Stomach smooth muscle (tissue), 2 donors: ENCODE data around the gene CXXC1.

ENCODE experiments used
- H3K27ac ChIP-seq: one replicate; pipeline ENCODE4 v1.7.0; 2013; ENCODE audit warnings: mild to moderate bottlenecking, low read length, inconsistent platforms
- H3K27me3 ChIP-seq, 2 donors: one replicate each; pipeline ENCODE4 v1.7.0; 2013; ENCODE audit warnings: low read length in 2 of 2; ENCODE audit not compliant: insufficient read depth in 2 of 2, control insufficient read depth in 1 of 2
- H3K36me3 ChIP-seq, 2 donors: one replicate each; pipeline ENCODE4 v1.7.0; 2013; ENCODE audit warnings: low read length in 2 of 2; ENCODE audit not compliant: control insufficient read depth in 2 of 2, insufficient read depth in 2 of 2
- H3K4me1 ChIP-seq: one replicate; pipeline ENCODE4 v1.7.0; 2013; ENCODE audit warnings: low read length; ENCODE audit not compliant: control insufficient read depth, insufficient read depth
- H3K4me3 ChIP-seq, 2 donors: one replicate each; pipeline ENCODE4 v1.7.0; 2013; ENCODE audit warnings: low read length in 2 of 2
- H3K9ac ChIP-seq, 2 donors: one replicate each; pipeline ENCODE4 v1.7.0; 2013; ENCODE audit warnings: low read length in 2 of 2, mild to moderate bottlenecking in 1 of 2
- H3K9me3 ChIP-seq, 2 donors: one replicate each; pipeline ENCODE4 v1.7.0; 2013; ENCODE audit warnings: low read length in 2 of 2; ENCODE audit not compliant: control insufficient read depth in 2 of 2
- donor health status: healthy.
- donor health status: Pancreatic carcinoma.

The CXXC1 gene

GRCh38 chr18:50287441-50288347 is at the start of gene CXXC1:
TSS of gene CXXC1 (minus strand) at chr18:50287692. CDS start at chr18:50287589, 103 bp downstream.
- Histone ChIP-seq H3K9me3 (no peaks in the 10 kb centered on the region), H3K4me1 (peaks cover 15% of the 10 kb centered on the region), H3K4me3 (peak within 1 kb of the TSS; percentile 96 to 97), H3K27ac (peak within 1 kb of the TSS; percentile 77), H3K9ac (peak within 1 kb of the TSS; percentile 88 to 91), H3K36me3 (peaks cover 20 to 24% of the 10 kb centered on the region in 2 donors), H3K27me3 (no peaks in the 10 kb centered on the region)

DNA sequence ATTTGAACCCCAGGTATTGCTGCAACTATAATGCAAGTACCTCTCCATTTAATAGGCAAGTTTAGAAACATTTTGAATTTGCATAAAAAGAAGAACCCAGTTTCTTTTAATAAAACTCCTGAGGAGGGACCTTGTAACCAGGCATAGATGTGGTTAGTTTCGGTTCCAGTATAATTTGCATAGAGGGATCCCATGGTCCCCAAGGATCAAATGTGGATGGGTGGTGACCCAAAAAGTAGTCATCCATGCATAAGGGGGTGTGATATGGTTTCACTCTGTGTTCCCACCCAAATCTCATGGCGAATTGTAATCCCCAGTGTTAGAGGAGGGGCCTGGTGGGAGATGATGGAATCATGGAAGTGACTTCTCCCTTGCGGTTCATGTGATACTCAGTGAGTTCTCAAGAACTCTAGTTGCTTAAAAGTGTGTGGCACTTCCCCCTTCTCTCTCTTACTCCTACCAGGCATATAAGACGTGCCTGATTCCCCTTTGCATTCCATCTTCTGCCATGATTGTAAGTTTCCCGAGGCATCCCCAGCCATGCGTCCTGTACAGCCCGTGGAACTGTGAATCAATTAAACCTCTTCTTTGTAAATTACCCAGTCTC is 47.2 kb upstream of the CXXC1 start:
- Histone ChIP-seq H3K27ac (no peak overlapping the region), H3K9me3 (no peaks in the 10 kb centered on the region), H3K27me3 (no peaks in the 10 kb centered on the region), H3K4me3 (no peak overlapping the region), H3K4me1 (no peaks in the 10 kb centered on the region), H3K36me3 (no peaks in the 10 kb centered on the region), H3K9ac (no peak overlapping the region)

- H3K9me3 ChIP-seq, result no peaks in the 10 kb centered on the region
- no peaks in the 10 kb centered on the region for H3K27me3 ChIP-seq
- no peak overlapping the region for H3K27ac ChIP-seq
- no peak overlapping the region for H3K9ac ChIP-seq
- H3K4me3 ChIP-seq, result no peak overlapping the region
- H3K36me3 ChIP-seq, result no peaks in the 10 kb centered on the region
- H3K4me1 ChIP-seq, result no peaks in the 10 kb centered on the region
Observed at GRCh38 chr18:50331691-50332090, 44.2 kb upstream of the CXXC1 start.

GRCh38 chr18:50330176-50330575 is 42.7 kb upstream of the CXXC1 start:
- no peaks in the 10 kb centered on the region for H3K27me3 ChIP-seq
- no peaks in the 10 kb centered on the region for H3K9me3 ChIP-seq
- H3K4me1 ChIP-seq, result no peaks in the 10 kb centered on the region

GRCh38 chr18:50327983-50328382 is 40.5 kb upstream of the CXXC1 start:
- H3K4me1 ChIP-seq, result no peaks in the 10 kb centered on the region
- H3K4me3 ChIP-seq, result no peak overlapping the region
- no peak overlapping the region for H3K9ac ChIP-seq
- no peaks in the 10 kb centered on the region for H3K27me3 ChIP-seq
- H3K27ac ChIP-seq, result no peak overlapping the region
- no peaks in the 10 kb centered on the region for H3K36me3 ChIP-seq
- peaks cover 0 to 3% of the 10 kb centered on the region in 2 donors for H3K9me3 ChIP-seq

More at GRCh38 chr18:50330176-50330575, 42.7 kb upstream of the CXXC1 start:
- H3K9ac ChIP-seq, result no peak overlapping the region
- no peak overlapping the region for H3K27ac ChIP-seq
- H3K36me3 ChIP-seq, result no peaks in the 10 kb centered on the region
- no peak overlapping the region for H3K4me3 ChIP-seq

GRCh38 chr18:50320719-50321118 is 33.2 kb upstream of the CXXC1 start:
- Histone ChIP-seq H3K36me3 (no peaks in the 10 kb centered on the region), H3K4me1 (no peaks in the 10 kb centered on the region), H3K9me3 (peaks cover 0 to 3% of the 10 kb centered on the region in 2 donors), H3K4me3 (no peak overlapping the region), H3K27me3 (no peaks in the 10 kb centered on the region), H3K9ac (no peak overlapping the region), H3K27ac (no peak overlapping the region)

DNA sequence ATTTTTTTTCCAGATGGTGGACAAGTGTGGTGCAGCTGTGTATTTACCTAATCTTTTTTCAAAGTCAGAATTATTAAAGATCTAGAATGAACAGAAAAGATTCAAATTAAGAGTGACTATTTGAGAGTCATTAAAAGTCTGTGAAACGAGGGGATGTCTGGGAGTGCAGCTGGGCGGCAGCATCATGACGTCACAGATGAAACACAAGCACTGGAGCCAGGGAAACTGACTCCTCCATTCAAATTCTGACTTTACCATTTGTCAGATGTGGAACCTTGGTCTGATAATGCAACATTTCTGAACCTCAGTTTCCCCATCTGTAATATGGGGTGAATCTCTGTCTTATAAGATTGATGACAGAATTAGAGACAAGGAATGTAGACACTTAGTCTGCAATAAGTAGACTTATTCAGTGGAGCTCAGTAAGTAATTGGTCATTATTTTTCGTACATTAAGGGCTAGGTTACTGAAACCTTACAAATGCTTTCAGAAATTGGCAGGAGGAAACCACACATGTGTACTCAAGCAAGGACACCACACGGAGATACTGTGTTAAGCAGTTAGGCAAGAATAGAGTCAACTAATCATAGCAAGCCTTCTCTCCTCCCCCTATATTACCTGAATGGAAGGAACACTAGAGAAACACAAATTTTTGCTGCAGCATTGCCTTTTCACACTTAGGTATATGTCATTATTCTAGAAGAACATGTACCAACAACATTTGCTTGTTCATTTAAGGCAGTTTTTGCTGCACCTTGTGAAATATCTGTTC is 27.8 kb upstream of the CXXC1 start:
- Histone ChIP-seq H3K4me3 (no peak overlapping the region), H3K36me3 (no peaks in the 10 kb centered on the region), H3K27ac (no peak overlapping the region), H3K27me3 (no peaks in the 10 kb centered on the region), H3K9me3 (no peaks in the 10 kb centered on the region), H3K4me1 (peaks cover 3% of the 10 kb centered on the region), H3K9ac (no peak overlapping the region)

DNA sequence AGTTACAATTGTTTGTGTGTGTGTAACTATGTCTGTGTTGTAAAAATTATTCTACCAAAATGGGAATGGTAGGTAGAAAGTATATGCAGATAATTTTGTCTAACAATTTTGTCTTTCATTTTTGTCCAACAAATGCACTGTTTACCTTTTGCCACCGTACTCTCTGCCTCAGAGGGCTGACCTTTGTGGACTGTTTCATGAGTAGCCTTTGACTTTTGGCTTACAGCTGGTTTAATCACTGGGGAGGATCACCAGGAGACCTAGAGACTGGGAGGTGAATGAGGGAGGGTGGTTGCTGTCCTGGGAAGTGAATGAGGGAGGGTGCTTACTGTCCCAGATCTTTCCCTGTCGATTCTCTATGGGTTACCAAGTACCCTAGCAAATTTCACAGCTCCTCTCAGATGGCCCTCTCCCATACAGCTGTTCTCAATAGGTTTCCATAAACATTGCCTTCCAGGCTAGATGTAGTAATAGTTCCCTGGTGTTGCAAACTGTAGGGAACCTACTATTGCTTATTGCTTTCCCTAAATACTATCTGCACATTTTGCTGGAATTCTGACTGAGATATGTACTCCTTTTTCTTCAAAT is 26.5 kb upstream of the CXXC1 start:
- H3K4me3 ChIP-seq, result no peak overlapping the region
- H3K27me3 ChIP-seq, result no peaks in the 10 kb centered on the region
- H3K9me3 ChIP-seq, result no peaks in the 10 kb centered on the region
- H3K27ac ChIP-seq, result no peak overlapping the region
- no peaks in the 10 kb centered on the region for H3K36me3 ChIP-seq
- H3K4me1 ChIP-seq, result peaks cover 3% of the 10 kb centered on the region
- no peak overlapping the region for H3K9ac ChIP-seq

DNA sequence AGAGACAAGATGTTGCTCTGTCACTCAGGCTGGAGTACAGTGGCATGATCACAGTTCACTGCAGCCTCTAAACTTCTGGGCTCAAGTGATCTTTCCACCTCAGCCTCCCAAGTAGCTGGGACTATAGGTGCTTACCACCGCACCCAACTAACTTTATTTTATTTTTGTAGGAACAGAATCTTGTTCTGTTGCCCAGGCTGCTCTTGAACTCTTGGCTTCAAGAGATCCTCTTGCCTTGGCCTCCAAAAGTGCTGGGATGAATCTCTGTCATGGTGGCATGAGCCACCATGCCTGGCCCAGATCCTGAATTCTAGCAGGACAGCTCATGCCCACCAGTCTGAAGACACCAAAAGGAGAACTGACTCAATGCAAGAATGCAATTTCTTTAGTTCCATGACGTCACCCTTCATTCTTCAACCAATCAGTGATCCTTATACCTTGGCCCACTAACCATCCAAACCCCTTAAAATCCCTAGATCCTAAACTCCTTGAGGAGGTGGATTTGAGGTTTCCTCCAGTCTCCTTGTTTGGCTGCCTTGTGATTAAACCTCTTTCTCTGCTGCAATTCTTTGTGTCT is 25.6 kb upstream of the CXXC1 start:
- no peak overlapping the region for H3K4me3 ChIP-seq
- no peak overlapping the region for H3K9ac ChIP-seq
- no peaks in the 10 kb centered on the region for H3K27me3 ChIP-seq
- H3K9me3 ChIP-seq, result no peaks in the 10 kb centered on the region
- H3K36me3 ChIP-seq, result no peaks in the 10 kb centered on the region
- no peak overlapping the region for H3K27ac ChIP-seq
- peaks cover 5% of the 10 kb centered on the region for H3K4me1 ChIP-seq
